Limb (tissue), 2 donors: ENCODE measurements around the gene OXCT1.
"Not testable (repeated sequence)": the region's sequence is repeated elsewhere in the genome, so short reads cannot be mapped to it uniquely, and the experiment has no call there.

ENCODE experiments used
- DNase-seq, 2 donors: peaks; one replicate each; pipeline ENCODE4 v3.0.0-alpha.2; 2016; ENCODE audit errors: extremely low spot score in 2 of 2

The OXCT1 gene

GRCh38 chr5:41778410-41778809, 91.8 kb downstream of the OXCT1 start:
- DNase-seq = no peak

GRCh38 chr5:41776435-41776834, 93.8 kb downstream of the OXCT1 start:
- no peak for DNase-seq

- DNase-seq = no peak
These were observed 96.4 kb downstream of the OXCT1 start for GRCh38 chr5:41773799-41774198.

GRCh38 chr5:41772785-41773442, 97.3 kb downstream of the OXCT1 start:
- DNase-seq = no peak

- DNase-seq = no peak
These were observed 98.2 kb downstream of the OXCT1 start for GRCh38 chr5:41772056-41772455.

GRCh38 chr5:41770799-41771198, 99.4 kb downstream of the OXCT1 start:
- no peak for DNase-seq

GRCh38 chr5:41768692-41769091, 101.5 kb downstream of the OXCT1 start:
- no peak for DNase-seq

GRCh38 chr5:41764650-41765049, 105.6 kb downstream of the OXCT1 start:
- no peak for DNase-seq

- DNase-seq = no peak
These were observed 106.7 kb downstream of the OXCT1 start for GRCh38 chr5:41763574-41763973.

GRCh38 chr5:41763081-41763480, 107.1 kb downstream of the OXCT1 start:
- no peak for DNase-seq

GRCh38 chr5:41762426-41762825, 107.8 kb downstream of the OXCT1 start:
- DNase-seq = no peak

- no peak for DNase-seq
These were observed 108.6 kb downstream of the OXCT1 start for GRCh38 chr5:41761663-41762062.

- DNase-seq = no peak
These were observed 114.5 kb downstream of the OXCT1 start for GRCh38 chr5:41755705-41756104.

- DNase-seq = no peak
These were observed 115.4 kb downstream of the OXCT1 start for GRCh38 chr5:41754857-41755256.

- no peak for DNase-seq
These were observed 118.4 kb downstream of the OXCT1 start for GRCh38 chr5:41751867-41752266.

- DNase-seq = no peak
These were observed 121.6 kb downstream of the OXCT1 start for GRCh38 chr5:41748631-41749030.

GRCh38 chr5:41747708-41748107, 122.5 kb downstream of the OXCT1 start:
- DNase-seq = no peak

- no peak for DNase-seq
These were observed 122.9 kb downstream of the OXCT1 start for GRCh38 chr5:41747301-41747700.

GRCh38 chr5:41742608-41743007, 127.6 kb downstream of the OXCT1 start:
- not testable (repeated sequence) for DNase-seq

GRCh38 chr5:41738710-41739354, 131.4 kb downstream of the OXCT1 start:
- no peak for DNase-seq

- DNase-seq = no peak
These were observed 133.6 kb downstream of the OXCT1 start for GRCh38 chr5:41736641-41737040.

GRCh38 chr5:41735213-41735612, 135.0 kb downstream of the OXCT1 start:
- no peak for DNase-seq

- not testable (repeated sequence) for DNase-seq
These were observed 140.8 kb downstream of the OXCT1 start for GRCh38 chr5:41729381-41729780.
